ENCODE results near the gene S100A9. TPM values are rescaled to one million over a fixed set of nuclear protein-coding genes. Genes with fewer than 3 reads are reported as not detected.

Gene S100A9
- total and polyA plus RNA-seq, 7 donors: 73.4 to 943 (median 308) TPM

DNA sequence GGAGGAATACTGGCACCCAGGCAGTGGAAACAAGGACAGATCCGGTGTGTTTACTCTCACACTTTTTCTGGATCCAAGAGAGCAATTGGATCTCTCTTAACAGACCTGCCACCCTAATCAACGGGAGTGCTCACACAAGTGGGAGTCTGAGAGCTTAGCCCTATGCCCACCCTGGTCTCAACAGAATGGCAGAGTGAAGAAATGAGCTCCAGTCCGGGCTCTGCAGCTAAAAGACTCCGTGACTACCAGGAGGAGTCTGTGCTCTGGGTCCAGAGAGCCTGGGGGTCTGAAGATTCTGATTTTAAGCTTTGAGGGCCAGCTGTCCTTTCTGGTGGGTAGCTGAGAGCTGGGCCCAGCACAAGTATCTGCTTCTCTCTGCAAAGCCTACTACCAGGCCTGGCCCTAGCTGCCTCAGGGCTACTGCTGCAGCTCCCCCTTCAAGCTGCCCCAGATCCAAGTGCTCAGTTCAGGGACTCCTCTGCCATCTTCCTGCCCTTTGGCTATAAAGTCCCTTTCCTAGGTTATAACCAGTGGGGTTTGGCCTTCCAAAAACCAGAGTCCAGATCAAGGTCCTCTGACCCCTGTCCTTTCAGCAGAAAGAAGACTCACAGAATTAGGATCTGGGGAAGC, 3.9 kb downstream of the S100A9 start:
- DNase-seq: no peak
- intact Hi-C loops (cut with DNase I): no loop called here
- Histone ChIP-seq H3K27ac (no peak overlapping the region), H3K9me3 (no peaks in the 10 kb centered on the region), H3K27me3 (no peaks in the 10 kb centered on the region), H3K4me3 (no peak overlapping the region), H3K4me1 (no peaks in the 10 kb centered on the region), H3K36me3 (no peaks in the 10 kb centered on the region)
- WGBS, 2 donors: 87 to 88% methylated on average over 4 of the region's 4 CpGs
- TF ChIP-seq EP300 (IDR thresholded peaks at IDR 0.05): no peak
- TF ChIP-seq POLR2AphosphoS5 (IDR thresholded peaks at IDR 0.05): no peak
- no peak for TF ChIP-seq CTCF (IDR thresholded peaks at IDR 0.05)
- TF ChIP-seq POLR2A (IDR thresholded peaks at IDR 0.05): no peak

DNA sequence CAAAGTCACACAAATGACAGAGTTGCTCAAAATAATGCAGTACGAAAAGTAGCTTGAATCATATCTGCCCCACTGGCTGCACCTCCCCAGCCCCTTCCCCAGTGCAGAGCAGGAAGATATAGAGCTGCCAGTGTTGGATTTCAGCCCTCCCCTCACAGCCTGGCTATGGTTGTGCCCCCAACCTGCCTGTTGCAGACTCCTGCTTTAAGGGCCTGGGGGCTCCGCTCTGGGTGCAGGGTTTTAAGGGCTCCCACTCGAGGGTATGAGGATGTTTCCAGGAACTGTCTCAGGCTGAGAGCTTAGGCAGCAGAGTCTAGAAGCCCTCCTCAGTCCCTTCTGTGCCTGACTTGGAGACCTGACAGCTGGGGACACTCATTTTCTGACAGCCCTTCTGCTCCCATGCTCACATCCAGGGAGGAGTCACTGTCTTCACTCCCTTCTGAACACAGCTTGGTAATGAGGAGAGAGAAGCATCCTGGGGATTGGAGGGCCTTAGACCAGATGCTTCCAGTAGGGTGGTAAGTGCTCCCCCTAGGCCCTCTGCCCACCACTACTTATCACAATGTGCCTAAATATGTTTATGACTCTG, 4.6 kb downstream of the S100A9 start:
- 82 to 90% methylated on average over 3 of the region's 3 CpGs for WGBS, 2 donors
- no peaks in the 10 kb centered on the region for H3K9me3 ChIP-seq
- no peaks in the 10 kb centered on the region for H3K4me1 ChIP-seq
- TF ChIP-seq POLR2AphosphoS5 (IDR thresholded peaks at IDR 0.05) (no peak), CTCF (IDR thresholded peaks at IDR 0.05) (no peak), POLR2A (IDR thresholded peaks at IDR 0.05) (no peak), EP300 (IDR thresholded peaks at IDR 0.05) (no peak)
- no peak overlapping the region for H3K27ac ChIP-seq
- H3K4me3 ChIP-seq: no peak overlapping the region
- intact Hi-C loops (cut with DNase I): no loop called here
- no peak for DNase-seq
- H3K27me3 ChIP-seq: no peaks in the 10 kb centered on the region
- H3K36me3 ChIP-seq: no peaks in the 10 kb centered on the region

DNA sequence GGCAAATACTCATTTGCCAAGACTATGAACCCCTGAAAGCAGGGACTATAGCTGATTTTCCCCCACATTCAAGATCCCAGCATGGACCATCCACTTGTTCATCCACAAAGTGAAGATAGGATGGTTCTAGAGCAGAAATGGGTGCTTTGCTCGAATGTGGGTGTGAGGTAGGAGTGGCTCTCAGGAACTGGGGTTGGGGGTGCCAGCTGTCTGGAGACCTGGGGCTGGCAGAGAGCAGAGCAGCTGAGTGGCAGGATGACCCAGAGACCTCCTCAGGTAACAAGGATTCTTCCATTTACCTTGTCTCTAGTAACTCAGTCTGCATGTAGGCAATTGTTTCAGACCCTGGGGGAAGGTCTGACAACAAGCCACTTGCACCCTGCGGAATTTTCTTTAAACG, 6.0 kb downstream of the S100A9 start:
- WGBS, 2 donors: 81 to 84% methylated on average over 3 of the region's 3 CpGs

DNA sequence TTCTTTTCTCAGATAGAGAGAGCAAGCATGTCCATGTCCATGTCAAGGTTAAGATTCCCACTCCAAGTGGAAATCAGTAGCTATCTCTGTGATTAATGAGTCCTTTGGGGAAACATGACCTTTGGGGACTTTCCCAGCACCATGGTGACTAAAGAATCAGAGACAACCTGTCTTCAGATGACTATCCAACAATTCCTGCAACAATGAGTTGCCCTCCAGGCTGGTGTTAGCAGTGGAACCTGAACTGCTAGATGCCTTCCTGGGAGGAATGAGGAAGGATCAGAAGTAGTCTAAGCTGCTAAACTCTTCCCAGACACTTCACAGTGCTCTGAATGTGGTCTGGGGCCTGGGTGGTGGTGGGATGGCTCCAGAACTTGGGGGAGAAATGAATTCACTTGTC, 6.5 kb downstream of the S100A9 start:
- Histone ChIP-seq H3K36me3 (no peaks in the 10 kb centered on the region), H3K4me3 (no peak overlapping the region), H3K27ac (no peak overlapping the region), H3K27me3 (no peaks in the 10 kb centered on the region), H3K9me3 (no peaks in the 10 kb centered on the region), H3K4me1 (no peaks in the 10 kb centered on the region)
- TF ChIP-seq EP300 (IDR thresholded peaks at IDR 0.05) (no peak), CTCF (IDR thresholded peaks at IDR 0.05) (no peak), POLR2A (IDR thresholded peaks at IDR 0.05) (no peak), POLR2AphosphoS5 (IDR thresholded peaks at IDR 0.05) (no peak)
- no peak for DNase-seq
- intact Hi-C loops (cut with DNase I): no loop called here

More for the DNA sequence above, 6.0 kb downstream of the S100A9 start:
- TF ChIP-seq POLR2A (IDR thresholded peaks at IDR 0.05) (no peak), CTCF (IDR thresholded peaks at IDR 0.05) (no peak), EP300 (IDR thresholded peaks at IDR 0.05) (no peak), POLR2AphosphoS5 (IDR thresholded peaks at IDR 0.05) (no peak)
- H3K27ac ChIP-seq: no peak overlapping the region
- intact Hi-C loops (cut with DNase I): no loop called here
- H3K9me3 ChIP-seq: no peaks in the 10 kb centered on the region
- H3K36me3 ChIP-seq: no peaks in the 10 kb centered on the region
- H3K27me3 ChIP-seq: no peaks in the 10 kb centered on the region
- no peaks in the 10 kb centered on the region for H3K4me1 ChIP-seq
- no peak for DNase-seq
- no peak overlapping the region for H3K4me3 ChIP-seq
